MCF 10A (cell line): ENCODE results near the gene SLC2A4. TPM values are rescaled to one million over a fixed set of nuclear protein-coding genes. Genes with fewer than 3 reads are reported as not detected.

Source experiments
- BruUV-seq: library from RNA; stranded (reverse); fragments of 400-500 nt; replicated peaks from 2 replicates; lab custom pipeline; 2021; lab: Mats Ljungman, UMichigan
- CTCF ChIA-PET: fragments of 300-600 bp; sonication (Branson Sonifier 250); formaldehyde crosslinking; extraction: SDS; loops from one replicate; lab custom pipeline; 2021; ENCODE audit warnings: antibody characterized with exemption, inconsistent platforms; lab: Yijun Ruan, JAX
- POLR2A ChIA-PET: fragments of 300-600, 350-650 bp; sonication (Branson Sonifier 250); formaldehyde crosslinking; extraction: SDS; loops from one replicate; lab custom pipeline; 2020; ENCODE audit warnings: antibody characterized with exemption, inconsistent platforms; lab: Yijun Ruan, JAX
- DNase-seq: peaks from one replicate; pipeline ENCODE4 v3.0.0-alpha.2; 2018; ENCODE audit not compliant: unreplicated experiment
- H3K27ac Mint-ChIP-seq: one replicate; pipeline ENCODE4 v1.8.0; 2022; ENCODE audit warnings: mild to moderate bottlenecking, low read depth, mixed read lengths; ENCODE audit not compliant: unreplicated experiment
- H3K27me3 Mint-ChIP-seq: one replicate; pipeline ENCODE4 v1.8.0; 2022; ENCODE audit warnings: mixed read lengths; ENCODE audit not compliant: insufficient read depth, unreplicated experiment
- H3K36me3 Mint-ChIP-seq: one replicate; pipeline ENCODE4 v1.8.0; 2022; ENCODE audit warnings: mild to moderate bottlenecking, moderate library complexity, mixed read lengths; ENCODE audit not compliant: insufficient read depth, unreplicated experiment
- H3K4me1 Mint-ChIP-seq: one replicate; pipeline ENCODE4 v1.8.0; 2022; ENCODE audit warnings: mixed read lengths; ENCODE audit not compliant: insufficient read depth, unreplicated experiment
- H3K4me3 Mint-ChIP-seq: one replicate; pipeline ENCODE4 v1.8.0; 2022; ENCODE audit warnings: mild to moderate bottlenecking, moderate library complexity, mixed read lengths; ENCODE audit not compliant: unreplicated experiment
- H3K9me3 Mint-ChIP-seq: one replicate; pipeline ENCODE4 v1.8.0; 2022; ENCODE audit warnings: mixed read lengths; ENCODE audit not compliant: unreplicated experiment
- intact Hi-C: fragments of 100-400 bp; cut with micrococcal nuclease; formaldehyde crosslinking; loops from 2 replicates; pipeline ENCODE4 v1.14.1; 2022
- total RNA-seq: library from RNA; stranded (reverse); gene quantifications from 2 replicates; pipeline ENCODE4 v1.2.3, GENCODE V29; 2022
- TF ChIP-seq, protein P1 (sequence below): fragments of 200-600 bp; IDR thresholded peaks from one replicate; pipeline ENCODE4 v1.8.0; 2022; ENCODE audit warnings: antibody characterized with exemption, mild to moderate bottlenecking; ENCODE audit not compliant: unreplicated experiment

The SLC2A4 gene
- total RNA-seq, 1 experiment from 2014 or later = not detected

DNA sequence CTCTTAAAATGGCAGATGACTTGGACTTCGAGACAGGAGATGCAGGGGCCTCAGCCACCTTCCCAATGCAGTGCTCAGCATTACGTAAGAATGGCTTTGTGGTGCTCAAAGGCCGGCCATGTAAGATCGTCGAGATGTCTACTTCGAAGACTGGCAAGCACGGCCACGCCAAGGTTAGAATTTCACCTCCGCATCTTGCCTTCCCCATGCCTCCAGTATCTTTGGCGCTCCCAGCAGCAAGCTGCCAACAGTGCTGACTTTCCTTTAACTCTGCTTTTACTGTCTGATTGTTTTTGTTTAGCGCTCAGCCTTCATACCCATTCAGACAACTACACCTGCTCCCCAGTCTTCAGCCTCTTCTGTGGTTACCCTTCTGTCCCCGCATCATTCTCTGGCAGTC is 28.1 kb downstream of the SLC2A4 start:
- intact Hi-C loops = no loop called here
- no TSS peak for BruUV-seq
- H3K4me3 Mint-ChIP-seq = peak overlapping the region; percentile 88

DNA sequence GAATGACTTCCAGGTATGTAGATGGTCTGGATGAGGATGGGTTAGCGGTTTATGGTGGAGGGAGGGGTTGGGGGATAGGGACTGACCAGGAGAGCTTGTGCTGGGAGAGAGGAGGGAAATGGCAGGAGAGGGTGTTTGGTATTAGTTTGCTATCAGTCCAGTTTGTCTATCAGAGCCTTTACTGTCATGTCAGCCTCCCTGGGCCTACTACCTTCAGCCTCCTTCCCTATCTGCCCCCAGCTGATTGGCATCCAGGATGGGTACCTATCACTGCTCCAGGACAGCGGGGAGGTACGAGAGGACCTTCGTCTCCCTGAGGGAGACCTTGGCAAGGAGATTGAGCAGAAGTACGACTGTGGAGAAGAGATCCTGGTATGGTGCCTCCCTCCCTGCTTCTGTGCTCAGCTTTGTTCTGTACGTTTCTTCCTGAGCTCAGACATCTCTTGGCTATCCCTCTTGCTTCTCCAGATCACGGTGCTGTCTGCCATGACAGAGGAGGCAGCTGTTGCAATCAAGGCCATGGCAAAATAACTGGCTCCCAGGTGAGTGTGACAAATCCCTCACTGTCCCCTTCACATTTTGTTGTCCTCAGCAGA is 29.7 kb downstream of the SLC2A4 start:
- DNase-seq = no peak
- no peaks in the 10 kb centered on the region for H3K27me3 Mint-ChIP-seq
- peak overlapping the region; percentile 87 for H3K27ac Mint-ChIP-seq
- CTCF ChIA-PET = interaction anchor here (1.2 to 1.5 kb wide), 2 partner anchors 34 to 44 kb away, joined by 3 to 6 read pairs; no protein-coding TSS in a partner anchor
- TF ChIP-seq, protein P1, sequence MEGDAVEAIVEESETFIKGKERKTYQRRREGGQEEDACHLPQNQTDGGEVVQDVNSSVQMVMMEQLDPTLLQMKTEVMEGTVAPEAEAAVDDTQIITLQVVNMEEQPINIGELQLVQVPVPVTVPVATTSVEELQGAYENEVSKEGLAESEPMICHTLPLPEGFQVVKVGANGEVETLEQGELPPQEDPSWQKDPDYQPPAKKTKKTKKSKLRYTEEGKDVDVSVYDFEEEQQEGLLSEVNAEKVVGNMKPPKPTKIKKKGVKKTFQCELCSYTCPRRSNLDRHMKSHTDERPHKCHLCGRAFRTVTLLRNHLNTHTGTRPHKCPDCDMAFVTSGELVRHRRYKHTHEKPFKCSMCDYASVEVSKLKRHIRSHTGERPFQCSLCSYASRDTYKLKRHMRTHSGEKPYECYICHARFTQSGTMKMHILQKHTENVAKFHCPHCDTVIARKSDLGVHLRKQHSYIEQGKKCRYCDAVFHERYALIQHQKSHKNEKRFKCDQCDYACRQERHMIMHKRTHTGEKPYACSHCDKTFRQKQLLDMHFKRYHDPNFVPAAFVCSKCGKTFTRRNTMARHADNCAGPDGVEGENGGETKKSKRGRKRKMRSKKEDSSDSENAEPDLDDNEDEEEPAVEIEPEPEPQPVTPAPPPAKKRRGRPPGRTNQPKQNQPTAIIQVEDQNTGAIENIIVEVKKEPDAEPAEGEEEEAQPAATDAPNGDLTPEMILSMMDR = no peak
- H3K4me1 Mint-ChIP-seq = peaks cover 37% of the 10 kb centered on the region
- POLR2A ChIA-PET = interaction anchor here (1.0 to 1.7 kb wide), 2 partner anchors 18 to 272 kb away, joined by 3 read pairs; partner anchors contain the start of genes MPDU1 and NEURL4
- no TSS peak for BruUV-seq
- intact Hi-C loops = no loop called here
- peak overlapping the region; percentile 88 for H3K4me3 Mint-ChIP-seq
- peaks cover 89% of the 10 kb centered on the region for H3K36me3 Mint-ChIP-seq
- no peaks in the 10 kb centered on the region for H3K9me3 Mint-ChIP-seq

More for the DNA sequence above, 28.1 kb downstream of the SLC2A4 start:
- H3K9me3 Mint-ChIP-seq = no peaks in the 10 kb centered on the region
- TF ChIP-seq, protein P1 = no peak
- no peaks in the 10 kb centered on the region for H3K27me3 Mint-ChIP-seq
- peaks cover 35% of the 10 kb centered on the region for H3K4me1 Mint-ChIP-seq
- H3K36me3 Mint-ChIP-seq = peaks cover 73% of the 10 kb centered on the region
- POLR2A ChIA-PET = interaction anchor here (0.7 to 3.0 kb wide), 11 partner anchors 13 to 407 kb away, joined by 3 to 18 read pairs (median 4); partner anchors contain the start of genes CTDNEP1, ELP5, GABARAP and MPDU1
- CTCF ChIA-PET = interaction anchor here (1.5 to 1.8 kb wide), 4 partner anchors 13 to 35 kb away, joined by 3 to 10 read pairs (median 4); partner anchors contain the start of gene SLC2A4
- no peak for DNase-seq
- peak overlapping the region; percentile 87 for H3K27ac Mint-ChIP-seq

DNA sequence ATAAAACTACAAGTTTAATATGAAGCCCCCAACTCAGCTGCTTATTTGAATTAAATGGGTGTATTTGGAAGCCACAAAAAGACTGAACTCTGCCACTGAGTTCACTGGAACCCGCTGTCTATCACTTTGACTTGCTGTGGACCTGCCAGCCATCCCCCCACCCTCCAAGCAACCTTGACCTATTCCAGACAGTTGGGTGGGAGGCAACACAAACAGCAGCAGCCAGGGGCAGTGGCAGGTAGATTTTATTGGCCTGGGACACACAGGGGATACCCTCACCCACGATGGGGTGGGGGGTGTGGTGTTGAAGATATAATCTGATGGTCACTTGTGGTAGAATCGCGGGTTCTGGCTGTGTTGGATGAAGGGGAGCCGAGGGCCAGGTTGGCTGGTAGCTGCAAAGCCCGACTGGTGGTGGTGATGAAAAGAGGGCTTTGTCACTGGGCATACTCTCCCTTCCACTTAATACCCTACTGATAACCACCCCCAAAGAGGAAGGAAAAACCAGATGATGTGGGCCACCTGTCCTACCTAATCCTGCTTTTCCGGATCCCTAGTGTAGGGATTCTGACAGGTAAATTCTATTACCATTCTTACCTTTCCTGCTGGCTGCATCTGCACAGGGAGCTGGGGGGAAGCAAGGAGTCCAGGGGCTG is 31.0 kb downstream of the SLC2A4 start:
- Mint-ChIP-seq H3K36me3 (peaks cover 87% of the 10 kb centered on the region), H3K4me3 (peak overlapping the region; percentile 47), H3K9me3 (no peaks in the 10 kb centered on the region), H3K4me1 (peaks cover 41% of the 10 kb centered on the region), H3K27me3 (no peaks in the 10 kb centered on the region), H3K27ac (no peak overlapping the region)
- no peak for DNase-seq
- BruUV-seq = no TSS peak
- ChIA-PET CTCF (interaction anchor here (0.5 to 1.2 kb wide), 5 partner anchors 12 to 291 kb away, joined by 3 to 6 read pairs (median 4); partner anchors contain the start of gene PHF23), POLR2A (interaction anchor here (0.8 to 4.0 kb wide), 8 partner anchors 17 to 263 kb away, joined by 3 to 41 read pairs (median 4); partner anchors contain the start of genes ACADVL, CTDNEP1, DLG4 and ELP5)
- intact Hi-C loops = no loop called here
- TF ChIP-seq, protein P1 = no peak
